GM18498 (cell line): ENCODE measurements around the gene GIPR.

Experiments
- ATAC-seq: cut with Tn5 transposase; IDR thresholded peaks from one replicate; pipeline ENCODE4 v1.9.1; 2021; ENCODE audit warnings: mild to moderate bottlenecking, moderate library complexity; ENCODE audit not compliant: unreplicated experiment

GIPR gene

DNA sequence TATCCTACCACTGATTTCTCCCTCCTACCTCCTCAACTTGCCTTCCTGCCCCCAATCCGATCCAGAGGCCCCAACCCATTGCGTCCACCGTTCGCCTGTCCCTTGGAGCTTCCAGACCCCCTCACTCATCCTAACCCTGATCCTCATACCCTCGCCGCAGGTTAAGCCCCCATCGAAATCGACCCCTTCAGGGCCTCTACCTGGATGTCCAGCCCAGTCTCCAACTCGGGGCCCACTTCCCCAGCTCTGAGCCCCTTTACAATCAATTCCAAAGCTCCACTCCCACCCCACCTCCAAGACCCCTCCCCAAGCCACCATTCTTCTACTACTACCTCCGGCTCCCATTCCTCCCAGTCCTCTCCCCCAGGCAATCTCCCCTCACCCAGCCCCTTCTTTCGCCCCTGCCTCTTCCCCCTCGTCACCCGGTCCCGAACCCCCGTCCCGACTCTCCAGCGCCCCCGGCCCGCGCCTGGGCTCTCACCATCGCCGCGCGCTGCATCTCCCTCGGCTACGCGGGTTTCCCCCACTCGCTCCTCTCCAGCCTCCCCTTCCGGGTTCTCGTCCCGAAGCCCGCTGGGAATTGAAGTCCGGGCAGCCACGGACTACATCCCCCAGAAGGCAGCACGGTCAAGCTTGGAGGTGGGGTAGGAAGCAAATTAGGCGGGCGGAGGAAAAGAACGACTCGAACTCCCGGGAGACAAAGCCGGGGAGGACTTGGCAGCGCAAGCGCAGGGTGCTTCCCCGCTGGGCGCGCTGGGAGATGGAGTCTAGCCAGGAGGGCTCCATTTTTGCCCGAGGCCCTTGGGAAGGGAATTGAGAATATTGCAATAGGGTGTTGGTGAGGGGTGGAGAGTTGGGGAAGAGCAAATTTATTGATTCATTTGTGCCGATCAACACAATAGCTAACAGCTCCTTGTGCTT lies 62.6 kb downstream of the GIPR start, which contains the start of gene FBXO46:
TSS of gene FBXO46 (minus strand) at position 529 of the 921 bp plus-strand sequence. CDS start 17,401 bp downstream, outside the sequence.
- ATAC-seq, result peak; percentile 91
